ENCODE data around the gene PSMB10.

Gene PSMB10

GRCh38 chr16:67923414-67924116 lies 13.1 kb downstream of the PSMB10 start:
- TF ChIP-seq, protein P1, sequence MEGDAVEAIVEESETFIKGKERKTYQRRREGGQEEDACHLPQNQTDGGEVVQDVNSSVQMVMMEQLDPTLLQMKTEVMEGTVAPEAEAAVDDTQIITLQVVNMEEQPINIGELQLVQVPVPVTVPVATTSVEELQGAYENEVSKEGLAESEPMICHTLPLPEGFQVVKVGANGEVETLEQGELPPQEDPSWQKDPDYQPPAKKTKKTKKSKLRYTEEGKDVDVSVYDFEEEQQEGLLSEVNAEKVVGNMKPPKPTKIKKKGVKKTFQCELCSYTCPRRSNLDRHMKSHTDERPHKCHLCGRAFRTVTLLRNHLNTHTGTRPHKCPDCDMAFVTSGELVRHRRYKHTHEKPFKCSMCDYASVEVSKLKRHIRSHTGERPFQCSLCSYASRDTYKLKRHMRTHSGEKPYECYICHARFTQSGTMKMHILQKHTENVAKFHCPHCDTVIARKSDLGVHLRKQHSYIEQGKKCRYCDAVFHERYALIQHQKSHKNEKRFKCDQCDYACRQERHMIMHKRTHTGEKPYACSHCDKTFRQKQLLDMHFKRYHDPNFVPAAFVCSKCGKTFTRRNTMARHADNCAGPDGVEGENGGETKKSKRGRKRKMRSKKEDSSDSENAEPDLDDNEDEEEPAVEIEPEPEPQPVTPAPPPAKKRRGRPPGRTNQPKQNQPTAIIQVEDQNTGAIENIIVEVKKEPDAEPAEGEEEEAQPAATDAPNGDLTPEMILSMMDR (IDR thresholded peaks at IDR 0.05; ENCODE audit: low read depth, low read length), result no peak
- no peak for DNase-seq (ENCODE audit: low read depth in 2 of 2)
- no peak overlapping the region for H3K4me3 ChIP-seq (replicated peaks in 1 of 2; ENCODE audit: low read depth in 2 of 2, low read length in 2 of 2)

DNA sequence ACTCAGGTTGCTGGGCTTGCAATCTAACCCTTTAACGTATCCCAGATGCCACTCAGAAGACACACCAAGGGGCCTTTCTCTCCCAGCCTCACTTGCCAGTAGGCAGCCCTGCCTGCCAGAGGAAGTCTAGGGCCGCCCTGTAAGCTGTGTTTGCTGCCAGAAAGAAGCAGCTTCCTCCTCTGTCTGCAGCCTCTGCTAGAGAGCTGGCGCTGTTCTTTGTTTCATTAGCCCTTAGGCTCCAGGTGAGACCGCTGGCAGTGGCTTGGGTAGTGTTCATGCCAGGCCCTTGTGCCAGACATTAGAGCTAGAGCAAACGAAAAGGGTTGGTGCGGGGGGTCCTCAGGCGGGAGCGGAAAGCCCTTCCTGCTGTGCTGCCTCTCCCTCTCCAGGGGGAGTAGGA lies 13.9 kb downstream of the PSMB10 start:
- TF ChIP-seq, protein P1 (IDR thresholded peaks at IDR 0.05; ENCODE audit: low read depth, low read length), result no peak
- no peak for DNase-seq (ENCODE audit: low read depth in 2 of 2)
- H3K4me3 ChIP-seq (replicated peaks in 1 of 2; ENCODE audit: low read depth in 2 of 2, low read length in 2 of 2), result no peak overlapping the region

DNA sequence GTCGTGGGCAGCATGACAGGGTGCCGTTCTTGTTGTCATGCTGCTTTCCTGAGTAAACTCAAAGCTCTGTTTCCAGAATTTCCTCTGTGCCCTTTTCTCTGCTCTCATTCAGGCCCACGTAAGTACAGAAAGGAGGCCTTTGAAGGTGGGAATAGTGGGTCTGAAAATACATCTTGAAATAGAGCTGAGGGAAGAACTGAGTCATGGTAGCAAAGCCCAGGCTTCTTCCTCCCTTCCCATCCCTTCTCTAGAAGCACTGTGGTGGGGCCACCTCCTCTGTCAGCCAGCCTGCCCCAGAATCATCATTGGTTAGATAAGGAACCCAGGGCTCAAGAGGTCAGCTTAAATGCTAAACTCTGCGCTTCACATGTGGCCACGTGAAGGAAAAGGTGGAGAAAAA lies 14.4 kb downstream of the PSMB10 start:
- no peak for DNase-seq (ENCODE audit: low read depth in 2 of 2)
- no peak overlapping the region for H3K4me3 ChIP-seq (replicated peaks in 1 of 2; ENCODE audit: low read depth in 2 of 2, low read length in 2 of 2)
- TF ChIP-seq, protein P1 (IDR thresholded peaks at IDR 0.05; ENCODE audit: low read depth, low read length), result no peak

- H3K4me3 ChIP-seq (replicated peaks in 1 of 2; ENCODE audit: low read depth in 2 of 2, low read length in 2 of 2), result no peak overlapping the region
- DNase-seq (ENCODE audit: low read depth in 2 of 2), result no peak
- TF ChIP-seq, protein P1 (IDR thresholded peaks at IDR 0.05; ENCODE audit: low read depth, low read length), result no peak
Observed at GRCh38 chr16:67919622-67920221, 16.9 kb downstream of the PSMB10 start.

GRCh38 chr16:67917852-67918236 lies 18.8 kb downstream of the PSMB10 start:
- TF ChIP-seq, protein P1 (IDR thresholded peaks at IDR 0.05; ENCODE audit: low read depth, low read length), result no peak
- no peak overlapping the region for H3K4me3 ChIP-seq (replicated peaks in 1 of 2; ENCODE audit: low read depth in 2 of 2, low read length in 2 of 2)
- DNase-seq (ENCODE audit: low read depth in 2 of 2), result peak in 1 of 2 donors; percentile 87

GRCh38 chr16:67917140-67917851 lies 19.4 kb downstream of the PSMB10 start:
- H3K4me3 ChIP-seq (replicated peaks in 1 of 2; ENCODE audit: low read depth in 2 of 2, low read length in 2 of 2), result no peak overlapping the region
- DNase-seq (ENCODE audit: low read depth in 2 of 2), result peak in 1 of 2 donors; percentile 38
- TF ChIP-seq, protein P1 (IDR thresholded peaks at IDR 0.05; ENCODE audit: low read depth, low read length), result no peak
